ENCODE data around the gene FASN.

FASN gene

DNA sequence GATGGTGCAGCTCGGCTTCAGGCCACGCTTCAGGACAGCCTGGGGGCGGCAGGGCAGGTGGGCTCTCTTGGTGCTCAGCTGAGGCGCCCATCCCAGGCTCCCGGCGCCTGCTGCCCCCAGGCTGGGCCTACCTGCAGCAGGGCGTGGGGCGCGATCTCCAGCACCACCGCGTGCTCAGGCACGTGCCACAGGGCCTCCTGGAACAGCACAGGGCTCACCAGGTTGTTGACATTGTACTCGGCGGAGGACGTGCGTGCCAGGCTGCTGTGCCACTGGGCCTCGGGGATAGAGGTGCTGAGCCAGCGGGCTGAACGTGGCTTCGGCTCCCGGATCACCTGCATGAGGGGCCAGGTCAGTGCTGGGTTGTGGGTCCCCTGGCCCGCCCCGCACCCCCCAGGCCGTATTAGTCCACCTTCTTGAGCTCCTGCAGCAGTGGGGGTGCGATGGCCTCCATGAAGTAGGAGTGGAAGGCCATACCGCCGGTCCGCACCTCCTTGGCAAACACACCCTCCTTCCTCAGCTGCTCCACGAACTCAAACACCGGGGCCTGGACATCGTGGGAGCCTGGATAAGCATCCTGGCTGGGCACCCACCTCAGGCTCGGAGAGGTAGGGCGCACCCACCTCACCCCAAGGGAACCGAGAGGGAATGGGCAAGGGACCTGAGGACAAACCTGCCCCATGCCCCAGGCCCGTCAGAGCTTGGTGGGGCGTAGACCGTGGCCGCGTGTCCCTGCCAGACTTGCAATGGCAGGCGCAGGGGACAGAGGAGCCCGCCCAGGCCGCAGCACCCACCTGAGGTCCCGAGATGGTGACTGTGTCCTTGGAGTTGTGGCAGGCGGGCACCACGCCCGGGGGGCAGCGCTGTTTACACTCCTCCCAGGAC, 9.0 kb downstream of the FASN start:
- no peak for DNase-seq (ENCODE audit: low read depth in 2 of 2)

DNA sequence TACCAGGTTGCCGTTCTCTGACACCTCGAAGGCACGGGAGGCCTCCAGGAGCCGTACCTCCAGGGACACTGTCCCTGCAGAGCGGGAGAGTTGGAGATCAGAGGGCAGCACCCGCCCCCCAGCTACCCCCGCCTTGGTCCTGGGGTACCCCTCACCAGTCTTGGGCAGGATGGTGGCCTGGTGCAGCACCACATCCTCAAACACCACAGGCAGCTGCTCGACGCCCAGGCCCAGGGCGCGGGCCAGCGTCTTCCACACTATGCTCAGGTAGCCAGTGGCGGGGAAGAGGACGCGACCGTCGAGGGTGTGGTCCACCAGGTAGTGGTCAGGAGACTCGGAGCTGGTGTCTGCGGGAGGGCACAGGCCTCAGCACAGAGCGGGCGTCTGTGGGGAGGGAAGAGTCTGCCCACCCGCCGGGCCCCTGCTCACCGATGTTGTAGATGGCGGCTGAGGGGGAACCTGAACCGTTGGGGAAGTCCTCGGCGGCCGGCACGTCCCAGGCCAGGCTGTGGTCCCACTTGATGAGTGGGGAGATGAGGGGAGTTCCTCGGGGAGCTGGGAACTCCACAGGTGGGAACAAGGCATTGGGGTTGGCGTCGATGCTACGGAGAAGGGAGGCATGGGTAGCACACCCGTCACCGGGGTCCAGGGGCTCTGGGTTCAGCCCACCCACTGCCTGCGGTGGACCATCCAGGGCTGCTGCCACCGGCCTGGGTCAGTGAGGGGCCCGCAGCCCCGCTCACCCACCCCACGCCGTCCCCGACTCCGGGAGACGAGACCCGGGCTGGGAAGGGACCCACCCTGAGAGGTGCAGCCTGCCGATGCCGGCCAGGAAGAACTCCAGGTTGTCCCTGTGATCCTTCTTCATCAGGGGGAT, 9.8 kb downstream of the FASN start:
- no peak for DNase-seq (ENCODE audit: low read depth in 2 of 2)

DNA sequence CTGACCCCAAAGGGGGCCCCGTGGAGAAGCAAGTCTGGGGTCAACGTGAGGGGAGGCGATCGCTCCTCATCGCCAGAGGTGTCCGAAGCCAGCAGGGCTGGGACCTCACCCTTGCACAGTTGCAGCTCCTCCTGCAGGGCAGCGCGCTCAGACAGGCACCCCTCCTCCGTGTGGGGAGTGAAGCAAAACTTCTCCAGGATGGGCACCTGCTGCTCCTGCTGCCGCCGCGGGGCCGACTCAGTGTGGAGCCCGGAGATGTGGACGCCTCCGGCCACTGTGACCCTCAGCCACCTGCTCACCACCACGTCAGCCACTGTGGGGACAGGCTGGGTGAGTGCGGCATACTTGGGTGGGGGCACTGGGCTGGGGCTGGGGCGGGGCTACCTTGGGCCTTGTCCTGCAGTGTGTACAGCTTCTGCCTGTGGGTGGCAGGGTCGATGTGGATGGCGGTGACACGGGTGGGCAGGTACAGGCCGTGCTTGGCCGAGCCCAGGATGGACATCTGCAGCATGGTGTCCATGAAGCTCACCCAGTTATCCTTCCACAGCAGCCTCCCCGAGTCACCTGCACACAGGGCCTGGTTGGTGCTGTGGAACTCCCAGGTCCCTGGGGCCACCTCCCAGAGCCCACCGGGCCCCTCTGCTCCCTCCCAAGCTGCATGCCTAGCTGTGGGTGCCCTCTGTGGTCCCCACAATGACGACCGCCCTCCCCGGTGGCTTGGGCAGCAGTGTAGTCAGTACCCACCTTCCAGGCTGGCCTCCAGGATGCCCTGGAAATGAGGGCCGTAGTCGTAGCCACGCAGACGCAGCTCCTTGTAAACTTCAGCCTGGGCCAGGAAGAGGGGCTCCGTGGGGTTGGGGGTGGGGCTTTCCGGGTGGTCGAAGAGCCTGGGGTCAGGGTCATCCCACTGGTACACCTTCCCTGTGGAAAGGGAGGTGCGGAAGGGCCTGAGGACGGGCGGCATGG, 10.8 kb downstream of the FASN start:
- no peak for DNase-seq (ENCODE audit: low read depth in 2 of 2)

DNA sequence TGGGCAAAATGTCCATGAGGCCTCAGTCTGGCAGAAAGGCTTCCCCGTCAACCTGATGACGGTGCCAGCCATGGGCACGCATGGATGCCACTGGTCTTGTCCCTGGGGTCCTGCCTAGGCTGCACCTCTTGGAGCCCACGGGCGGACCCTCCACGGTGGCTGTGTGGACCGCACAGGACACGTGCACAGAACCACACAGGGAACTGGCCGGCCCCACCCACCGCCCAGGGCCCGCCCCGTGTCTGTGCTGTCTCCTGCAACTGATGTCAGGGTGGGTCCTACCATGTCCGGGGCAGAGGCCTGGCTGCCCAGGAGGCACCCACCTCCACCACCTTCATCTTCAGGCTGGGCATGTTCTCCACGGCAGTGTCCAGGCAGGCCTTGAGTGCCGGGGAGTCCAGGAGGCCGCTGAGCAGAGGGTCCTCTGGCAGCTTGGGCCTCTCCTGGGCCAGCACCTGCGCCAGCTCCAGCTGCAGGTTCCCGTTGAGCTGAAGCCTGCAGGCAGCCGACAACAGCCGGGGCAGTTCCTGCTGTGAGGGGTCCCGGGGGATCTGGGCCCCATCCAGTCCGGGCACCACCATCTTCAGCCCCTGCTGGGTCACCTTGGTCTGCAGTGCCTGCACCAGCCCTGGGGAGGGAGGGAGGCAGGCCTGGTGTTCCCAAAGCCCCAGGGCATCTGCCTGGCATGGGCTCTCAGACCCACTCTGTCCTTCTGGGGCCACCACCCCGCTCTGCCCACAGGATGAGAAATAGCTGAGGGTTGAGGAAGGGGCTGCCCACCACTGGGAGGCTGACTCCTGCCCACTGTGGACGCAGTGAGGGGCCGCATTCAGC, 11.9 kb downstream of the FASN start:
- no peak for DNase-seq (ENCODE audit: low read depth in 2 of 2)

DNA sequence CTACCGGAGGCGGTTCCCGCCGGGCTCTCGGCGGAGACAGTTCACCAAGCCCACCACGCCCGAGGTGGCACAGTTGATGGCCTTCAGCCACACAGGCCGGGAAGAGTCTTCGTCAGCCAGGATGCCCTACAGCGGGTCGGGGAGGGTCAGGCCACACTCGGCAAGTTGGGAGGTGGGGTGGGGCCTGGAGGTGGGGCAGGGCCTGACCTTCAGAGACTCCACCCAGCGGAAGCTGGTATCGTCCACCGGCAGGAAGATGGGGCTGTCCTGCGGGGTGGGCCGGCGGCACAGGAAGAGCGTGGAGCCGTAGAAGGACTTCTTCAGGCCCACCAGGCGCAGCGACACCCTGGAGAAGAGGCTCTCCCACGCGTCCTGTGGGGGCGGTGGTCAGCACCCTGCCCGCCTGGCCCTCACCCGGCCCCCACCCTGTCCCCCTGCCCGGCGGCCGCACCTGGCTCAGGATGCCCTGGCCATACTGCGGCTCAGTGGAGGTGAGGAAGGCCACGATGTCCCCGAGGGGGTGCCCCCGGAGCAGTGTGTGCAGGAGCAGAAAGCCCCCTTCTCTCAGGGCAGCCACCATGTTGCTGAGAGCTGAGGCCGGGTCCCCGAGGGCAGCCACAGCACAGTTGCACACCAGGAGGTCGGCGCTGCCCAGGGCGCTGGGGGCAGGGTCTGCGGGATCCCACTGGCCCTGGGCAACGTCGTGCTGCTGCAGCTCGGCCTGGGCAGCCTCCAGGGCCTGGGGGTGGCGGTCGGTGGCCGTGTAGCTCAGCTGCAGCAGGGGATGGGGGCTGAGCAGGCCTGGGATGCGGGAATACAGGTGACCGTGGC, 12.8 kb downstream of the FASN start:
- no peak for DNase-seq (ENCODE audit: low read depth in 2 of 2)

DNA sequence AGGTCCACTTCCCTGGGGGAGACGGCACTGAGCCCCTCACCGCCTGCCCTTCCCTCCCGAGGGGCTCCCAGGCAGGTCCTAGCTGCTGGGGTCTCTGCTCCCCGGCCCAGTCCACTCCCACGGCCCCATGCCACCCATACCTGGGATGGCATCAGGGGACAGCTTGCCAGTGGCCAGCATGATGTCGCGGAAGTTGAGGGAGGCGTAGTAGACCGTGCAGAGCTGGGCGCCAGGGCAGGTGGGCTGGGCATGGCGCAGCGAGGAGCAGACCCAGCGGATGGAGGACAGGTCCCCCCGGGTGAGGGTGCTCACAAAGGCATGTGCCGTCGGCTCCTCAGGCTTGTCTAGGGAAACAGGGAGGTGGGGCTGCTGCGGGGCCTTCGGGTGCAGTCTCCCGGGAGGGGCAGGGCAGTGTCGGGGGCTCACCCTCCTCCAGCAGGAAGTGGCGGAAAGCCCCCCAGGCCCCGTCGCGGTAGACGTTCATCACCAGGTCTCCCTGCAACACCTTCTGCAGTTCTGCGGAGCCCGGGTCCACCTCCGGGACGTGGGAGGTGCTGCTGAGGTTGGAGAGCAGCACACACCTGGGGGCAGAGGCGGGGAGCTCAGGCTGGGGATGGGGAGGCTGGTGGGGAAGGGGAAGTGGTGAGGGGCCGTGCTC, 13.5 kb downstream of the FASN start:
- DNase-seq (ENCODE audit: low read depth in 2 of 2), result no peak

DNA sequence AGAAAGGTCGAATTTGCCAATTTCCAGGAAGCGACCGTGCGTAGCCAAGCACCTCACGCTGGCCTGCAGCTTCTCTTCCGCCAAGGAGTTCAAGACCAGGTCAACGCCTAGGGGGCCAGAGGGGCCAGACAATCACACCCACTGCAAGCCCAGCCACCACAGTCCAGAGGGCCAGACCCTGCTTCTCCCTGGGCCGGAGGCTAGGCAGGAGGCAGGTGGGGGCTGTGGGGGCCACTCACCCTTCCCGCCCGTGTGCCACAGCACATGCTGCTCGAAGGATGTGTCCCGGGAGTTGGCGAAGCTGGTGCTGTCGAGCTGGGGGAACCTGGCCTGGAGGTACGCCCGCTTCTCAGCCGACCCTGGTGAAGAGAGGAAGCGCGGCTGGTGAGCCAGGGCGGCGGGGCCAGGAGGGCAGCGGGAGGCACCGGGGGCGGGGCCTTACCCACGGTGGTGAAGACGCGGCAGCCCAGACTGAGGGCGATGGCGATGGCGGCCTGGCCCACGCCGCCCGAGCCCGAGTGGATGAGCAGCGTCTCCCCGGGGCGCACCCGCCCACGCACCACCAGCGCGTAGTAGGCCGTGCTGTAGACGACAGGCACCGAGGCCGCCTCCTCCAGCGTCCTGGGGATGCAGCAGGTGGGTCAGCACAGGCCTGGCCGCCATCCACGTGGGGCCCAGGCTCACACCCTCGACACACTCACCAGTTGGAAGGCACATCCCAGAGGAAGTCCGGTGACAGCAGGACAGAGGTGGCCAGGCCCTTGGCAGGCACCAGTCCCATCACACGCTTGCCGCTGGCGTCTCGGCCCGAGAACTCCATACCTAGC, 14.3 kb downstream of the FASN start:
- DNase-seq (ENCODE audit: low read depth in 2 of 2), result no peak

DNA sequence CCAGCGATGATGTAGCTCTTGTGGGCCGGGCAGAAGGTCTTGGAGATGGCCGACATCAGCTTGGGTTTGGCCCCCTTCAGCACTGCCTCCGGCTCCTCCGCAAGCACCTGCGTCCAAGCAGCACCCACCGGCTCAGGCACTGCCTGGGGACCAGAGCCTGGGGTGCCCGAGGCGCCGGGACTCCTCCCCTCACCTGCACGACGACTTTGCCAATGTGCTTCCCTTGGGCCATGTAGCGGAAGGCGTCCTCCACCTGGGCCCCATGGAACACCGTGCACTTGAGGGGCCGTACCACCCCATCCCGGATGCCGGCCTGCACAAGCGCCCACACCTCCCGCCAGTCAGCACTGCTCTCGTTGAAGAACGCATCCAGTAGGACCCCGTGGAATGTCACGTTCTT, 15.0 kb downstream of the FASN start:
- no peak for DNase-seq (ENCODE audit: low read depth in 2 of 2)

DNA sequence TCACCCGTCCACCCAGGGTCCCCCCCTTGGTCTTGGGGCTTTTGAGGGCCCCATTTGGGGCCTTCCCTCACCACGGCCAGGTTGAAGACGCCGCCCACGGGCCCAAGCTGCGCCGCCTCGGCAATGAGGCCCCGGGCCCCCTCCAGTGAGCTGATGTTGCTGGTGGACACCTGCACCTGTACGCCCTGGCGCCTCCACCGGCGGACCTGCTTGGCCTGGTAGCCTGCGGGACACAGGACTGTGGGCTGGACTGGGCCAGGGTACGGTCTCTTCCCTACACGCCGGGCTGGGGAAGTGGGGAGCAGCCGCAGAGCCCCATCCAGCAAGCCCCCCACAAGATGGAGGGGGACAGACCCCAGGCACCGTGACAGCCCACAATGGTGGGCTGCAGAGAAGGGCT, 15.6 kb downstream of the FASN start:
- DNase-seq (ENCODE audit: low read depth in 2 of 2), result no peak

DNA sequence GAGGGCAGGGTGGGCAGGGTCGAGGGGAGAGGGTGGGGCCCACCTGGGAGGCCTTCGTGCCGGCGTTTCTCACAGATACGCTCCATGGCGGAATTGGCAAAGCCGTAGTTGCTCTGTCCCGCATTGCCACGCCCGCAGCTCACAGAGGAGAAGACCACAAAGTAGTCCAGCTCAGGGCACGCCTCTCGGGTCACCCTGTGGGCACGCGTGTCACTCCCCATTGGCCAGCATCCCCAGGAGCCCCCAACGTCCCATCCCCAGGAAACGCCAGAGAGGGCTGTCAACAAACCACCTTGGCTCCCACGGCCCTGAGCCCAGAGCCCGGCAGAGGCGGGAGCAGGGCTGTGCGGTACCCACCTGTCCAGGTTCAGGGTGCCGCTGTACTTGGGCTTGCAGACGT, 16.1 kb downstream of the FASN start:
- DNase-seq (ENCODE audit: low read depth in 2 of 2), result no peak

DNA sequence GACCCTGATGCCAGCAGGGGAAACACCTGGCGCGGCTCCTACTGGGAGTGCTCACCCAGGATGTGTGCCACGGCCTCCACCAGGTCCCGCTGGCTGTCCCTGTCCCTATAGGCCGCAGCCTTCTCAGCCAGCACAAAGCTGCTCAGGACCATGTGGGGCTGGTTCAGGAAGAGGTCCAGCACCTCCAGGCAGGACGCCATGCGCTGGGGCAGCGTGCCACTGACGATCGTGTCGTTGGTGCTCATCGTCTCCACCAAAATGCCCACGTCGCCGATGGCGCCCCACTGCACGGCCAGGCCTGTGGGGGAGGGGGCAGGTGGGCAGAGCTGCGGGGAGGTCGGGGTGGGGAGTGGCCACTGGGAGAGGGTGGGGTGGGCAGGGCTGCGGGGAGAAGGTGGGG, 16.5 kb downstream of the FASN start:
- DNase-seq (ENCODE audit: low read depth in 2 of 2), result no peak

DNA sequence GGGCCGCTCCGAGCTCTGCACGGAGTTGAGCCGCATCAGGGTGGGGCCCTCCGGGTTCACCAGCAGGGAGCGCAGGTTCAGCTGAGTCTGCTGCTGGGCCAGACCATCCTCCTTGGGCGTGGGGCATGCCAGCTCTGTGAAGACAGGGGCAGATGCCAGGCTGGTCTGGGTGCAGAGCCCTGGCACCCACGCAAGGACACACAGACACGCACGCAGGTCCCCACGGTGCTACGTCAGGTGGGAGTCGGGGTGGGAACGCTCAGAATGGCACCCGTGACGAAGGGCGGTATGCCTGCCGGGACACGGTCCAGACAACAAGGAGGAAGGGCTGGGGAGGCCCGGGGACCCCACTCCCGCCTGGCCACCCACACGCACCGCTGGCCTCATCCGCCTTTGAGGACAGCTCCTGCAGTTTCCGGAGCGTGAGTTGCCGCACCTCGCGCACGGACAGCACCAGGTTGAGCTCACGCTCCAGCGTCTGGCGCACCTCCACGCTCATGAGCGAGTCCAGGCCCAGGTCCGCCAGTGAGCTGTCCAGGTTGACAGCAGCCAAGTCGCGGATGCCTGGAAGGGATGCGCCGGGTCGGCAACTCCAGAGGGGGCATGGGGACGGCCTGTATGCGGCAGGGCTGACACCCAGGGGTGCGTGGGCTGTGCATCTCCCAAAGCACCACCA, 17.1 kb downstream of the FASN start:
- DNase-seq (ENCODE audit: low read depth in 2 of 2), result no peak

DNA sequence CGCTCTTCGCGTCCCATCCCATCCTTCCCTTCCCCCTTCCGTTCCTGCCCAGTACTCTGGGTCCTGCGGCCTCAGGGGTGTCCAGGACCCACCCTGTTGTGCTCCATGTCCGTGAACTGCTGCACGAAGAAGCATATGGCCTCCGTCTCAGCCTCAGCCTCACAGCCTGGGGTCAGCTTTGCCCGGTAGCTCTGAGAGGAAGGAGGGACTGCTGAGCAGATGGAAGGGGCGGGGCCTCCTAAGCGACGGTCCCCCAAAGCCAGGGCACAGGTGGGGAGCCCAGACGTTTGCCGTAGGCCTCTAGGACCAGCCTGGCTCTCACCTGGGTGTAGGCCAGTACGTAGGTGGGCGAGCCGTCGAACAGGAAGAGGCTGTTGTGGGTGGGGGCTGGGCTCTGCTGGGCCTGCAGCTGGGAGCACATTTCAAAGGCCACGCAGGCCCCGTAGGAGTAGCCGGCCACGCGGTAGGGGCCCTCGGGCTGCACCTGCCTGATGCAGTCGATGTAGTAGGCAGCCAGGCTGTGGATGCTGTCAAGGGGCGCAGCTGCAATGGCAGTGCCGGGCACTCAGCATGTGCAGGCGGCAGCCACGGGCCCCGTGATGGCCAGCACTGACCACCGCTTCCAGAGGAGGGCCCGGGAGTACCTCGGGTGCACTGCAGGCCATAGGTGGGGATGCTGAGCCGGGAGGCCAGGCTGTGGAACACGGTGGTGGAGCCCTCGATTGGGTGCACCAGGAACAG, 17.8 kb downstream of the FASN start:
- no peak for DNase-seq (ENCODE audit: low read depth in 2 of 2)

DNA sequence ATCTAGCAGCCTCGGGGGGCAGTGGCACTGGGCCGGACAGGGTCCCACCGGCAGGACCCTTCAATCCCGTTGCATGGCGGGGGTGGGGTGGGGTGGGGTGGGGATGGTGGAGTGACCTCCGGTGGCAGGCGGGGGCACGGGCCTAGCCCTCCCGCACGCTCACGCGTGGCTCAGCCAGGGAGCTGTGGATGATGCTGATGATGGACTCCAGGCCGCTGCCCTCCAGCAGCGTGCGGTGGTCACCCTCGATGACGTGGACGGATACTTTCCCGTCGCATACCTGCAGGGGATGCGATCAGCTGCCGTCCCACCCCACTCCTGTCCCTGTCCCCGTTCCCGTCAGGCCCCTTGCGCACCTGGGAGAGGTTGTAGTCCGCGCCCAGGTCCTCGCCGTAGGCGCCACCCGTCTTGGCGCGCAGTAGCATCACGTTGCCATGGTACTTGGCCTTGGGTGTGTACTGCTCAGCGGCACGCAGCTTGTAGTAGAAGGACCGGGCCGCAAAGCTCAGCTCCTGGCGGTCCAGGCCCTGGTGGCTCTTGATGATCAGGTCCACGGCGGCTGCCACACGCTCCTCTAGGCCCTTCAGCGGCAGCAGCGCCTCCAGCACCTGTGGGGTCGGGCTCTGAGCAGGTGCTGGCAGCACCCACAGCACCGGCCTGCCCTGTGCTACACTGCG, 18.9 kb downstream of the FASN start:
- no peak for DNase-seq (ENCODE audit: low read depth in 2 of 2)

DNA sequence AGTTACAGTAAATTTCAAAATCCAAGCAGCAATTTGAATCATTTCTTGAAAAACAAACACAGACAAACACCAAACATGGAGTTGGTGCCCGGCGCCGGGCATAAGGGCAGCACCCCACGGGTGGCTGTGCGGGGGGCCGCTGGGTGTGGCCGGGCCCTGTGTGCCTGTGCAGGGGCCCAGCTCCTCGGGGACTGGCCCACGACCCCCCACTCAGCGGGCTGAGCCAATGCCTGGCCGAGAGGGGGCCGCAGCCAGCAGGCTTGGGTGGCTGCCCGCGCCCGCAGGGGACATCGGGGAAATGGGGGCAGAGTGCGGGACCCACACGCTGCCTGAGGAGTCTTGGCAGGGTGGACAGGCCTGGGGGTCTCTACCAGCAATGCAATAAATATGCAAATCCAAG, 19.6 kb downstream of the FASN start:
- DNase-seq (ENCODE audit: low read depth in 2 of 2), result no peak

DNA sequence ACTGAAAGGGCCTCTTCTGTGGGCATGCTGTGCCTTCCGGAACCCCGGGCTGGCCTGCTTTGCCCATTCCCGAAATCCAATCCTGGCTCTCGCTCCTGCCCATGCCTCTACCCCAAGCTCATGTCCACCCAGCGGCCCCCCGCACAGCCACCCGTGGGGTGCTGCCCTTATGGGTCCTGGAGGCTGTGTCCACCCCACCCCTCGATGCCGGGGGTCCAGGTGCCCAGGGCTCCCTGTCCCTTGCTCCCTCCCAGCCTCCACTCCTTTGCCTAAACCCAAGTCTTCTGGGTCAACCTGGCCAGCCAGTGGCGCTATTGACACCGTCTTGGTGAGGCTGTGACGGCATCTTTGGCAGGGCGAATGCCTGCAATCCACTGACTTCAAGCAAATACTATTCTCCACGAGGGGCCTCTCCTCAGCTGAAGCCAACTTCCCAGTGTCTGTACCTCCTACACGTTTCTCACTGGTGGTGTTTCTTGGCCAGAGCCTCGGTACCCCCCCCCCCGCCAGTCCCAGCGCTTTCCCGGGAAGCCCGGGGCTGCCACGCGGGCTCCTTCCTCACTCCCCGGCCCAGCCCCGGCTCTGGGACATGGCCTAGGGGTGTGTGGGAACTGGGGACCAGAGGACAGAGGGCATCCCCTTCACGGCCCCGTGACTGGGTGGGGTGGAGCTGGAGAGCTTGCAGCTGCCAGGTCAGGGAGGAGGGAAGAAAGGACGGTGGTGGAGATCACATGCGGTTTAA, 20.2 kb downstream of the FASN start:
- DNase-seq (ENCODE audit: low read depth in 2 of 2), result no peak
